ENCODE measurements around the gene PLCL1. TPM values are rescaled to one million over a fixed set of nuclear protein-coding genes. Genes with fewer than 3 reads are reported as not detected.

Gene PLCL1
- total RNA-seq, 1 experiment from 2014 or later: 1.6 TPM

DNA sequence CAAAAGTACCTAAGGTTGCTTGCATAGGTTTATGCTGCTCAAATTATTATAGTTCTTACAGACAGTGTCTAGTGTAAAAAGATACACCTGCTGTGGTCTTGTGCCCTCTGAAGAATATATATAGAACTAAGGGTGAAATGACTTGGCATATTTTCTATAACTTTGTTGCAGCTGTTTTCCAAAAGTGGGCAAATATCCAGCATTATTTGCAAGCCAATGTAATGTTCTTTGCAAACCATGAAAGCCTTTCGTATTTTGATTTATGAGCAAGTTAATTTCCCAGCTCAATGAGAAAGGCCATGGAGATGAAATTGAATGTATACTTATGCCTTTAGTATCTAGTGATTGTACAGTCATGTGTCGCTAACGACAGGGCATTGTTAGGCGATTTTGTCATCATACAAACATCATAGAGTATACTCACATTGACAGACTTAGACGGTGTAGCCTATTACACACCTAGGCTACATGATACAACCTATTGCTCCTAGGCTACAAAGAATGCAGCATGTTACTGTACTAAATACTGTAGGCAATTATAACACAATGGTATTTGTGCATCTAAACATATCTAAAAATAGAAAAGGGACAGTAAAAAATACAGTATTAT is 116.3 kb downstream of the PLCL1 start:
- Mint-ChIP-seq H3K4me3 (ENCODE audit: unreplicated experiment) (no peak overlapping the region), H3K4me1 (ENCODE audit: low read depth, unreplicated experiment) (no peaks in the 10 kb centered on the region), H3K9me3 (ENCODE audit: unreplicated experiment) (no peaks in the 10 kb centered on the region), H3K27me3 (ENCODE audit: insufficient read depth, unreplicated experiment) (no peaks in the 10 kb centered on the region), H3K27ac (ENCODE audit: unreplicated experiment) (no peak overlapping the region), H3K36me3 (ENCODE audit: insufficient read depth, unreplicated experiment) (no peaks in the 10 kb centered on the region)
- no TSS peak for BruUV-seq (replicated peaks)
- ChIA-PET CTCF (no interaction called here), POLR2A (interaction anchor here (0.5 kb wide), 1 partner anchor 409 kb away, joined by 4 read pairs; no protein-coding TSS in a partner anchor)
- TF ChIP-seq, protein P1, sequence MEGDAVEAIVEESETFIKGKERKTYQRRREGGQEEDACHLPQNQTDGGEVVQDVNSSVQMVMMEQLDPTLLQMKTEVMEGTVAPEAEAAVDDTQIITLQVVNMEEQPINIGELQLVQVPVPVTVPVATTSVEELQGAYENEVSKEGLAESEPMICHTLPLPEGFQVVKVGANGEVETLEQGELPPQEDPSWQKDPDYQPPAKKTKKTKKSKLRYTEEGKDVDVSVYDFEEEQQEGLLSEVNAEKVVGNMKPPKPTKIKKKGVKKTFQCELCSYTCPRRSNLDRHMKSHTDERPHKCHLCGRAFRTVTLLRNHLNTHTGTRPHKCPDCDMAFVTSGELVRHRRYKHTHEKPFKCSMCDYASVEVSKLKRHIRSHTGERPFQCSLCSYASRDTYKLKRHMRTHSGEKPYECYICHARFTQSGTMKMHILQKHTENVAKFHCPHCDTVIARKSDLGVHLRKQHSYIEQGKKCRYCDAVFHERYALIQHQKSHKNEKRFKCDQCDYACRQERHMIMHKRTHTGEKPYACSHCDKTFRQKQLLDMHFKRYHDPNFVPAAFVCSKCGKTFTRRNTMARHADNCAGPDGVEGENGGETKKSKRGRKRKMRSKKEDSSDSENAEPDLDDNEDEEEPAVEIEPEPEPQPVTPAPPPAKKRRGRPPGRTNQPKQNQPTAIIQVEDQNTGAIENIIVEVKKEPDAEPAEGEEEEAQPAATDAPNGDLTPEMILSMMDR (IDR thresholded peaks at IDR 0.05; ENCODE audit: insufficient read depth in 1 of 2, low read depth in 1 of 2, low read length in 1 of 2, severe bottlenecking in 1 of 2, unreplicated experiment in 1 of 2): no peak
- no peak overlapping the region for H3K4me3 ChIP-seq (ENCODE audit: low read depth, low read length)
- no peaks in the 10 kb centered on the region for H3K36me3 ChIP-seq (ENCODE audit: control insufficient read depth, insufficient read depth, low read length)
- no peaks in the 10 kb centered on the region for H3K4me1 ChIP-seq
- H3K9me3 ChIP-seq: no peaks in the 10 kb centered on the region
- intact Hi-C loops (cut with micrococcal nuclease; ENCODE audit: unreplicated experiment): no loop called here
- DNase-seq: no peak
- H3K27me3 ChIP-seq (replicated peaks; ENCODE audit: control insufficient read depth, insufficient read depth, low read length): no peaks in the 10 kb centered on the region

DNA sequence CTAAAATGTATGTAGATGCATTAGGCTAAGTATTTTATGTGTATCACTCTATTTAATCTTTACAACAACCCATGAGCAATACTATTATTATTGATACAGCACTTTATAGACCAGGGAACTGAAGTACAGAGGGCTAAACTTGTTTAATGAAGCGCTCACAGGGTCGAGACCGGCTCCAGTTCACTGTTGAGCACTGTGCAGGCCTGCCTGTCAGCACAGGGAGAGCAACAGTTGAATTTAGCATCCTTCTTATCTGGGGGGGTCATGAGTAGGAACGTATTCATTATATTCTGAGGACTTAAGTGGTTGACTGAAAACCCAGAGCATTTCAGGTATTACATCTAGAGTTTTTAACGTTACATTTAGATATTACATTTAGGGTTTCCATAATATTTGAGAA is 120.1 kb downstream of the PLCL1 start:
- no TSS peak for BruUV-seq (replicated peaks)
- no peaks in the 10 kb centered on the region for H3K4me1 Mint-ChIP-seq (ENCODE audit: low read depth, unreplicated experiment)
- no peak overlapping the region for H3K4me3 Mint-ChIP-seq (ENCODE audit: unreplicated experiment)
- no peak for DNase-seq
- H3K27me3 Mint-ChIP-seq (ENCODE audit: insufficient read depth, unreplicated experiment): no peaks in the 10 kb centered on the region
- H3K9me3 Mint-ChIP-seq (ENCODE audit: unreplicated experiment): no peaks in the 10 kb centered on the region
- no peaks in the 10 kb centered on the region for H3K27me3 ChIP-seq (replicated peaks; ENCODE audit: control insufficient read depth, insufficient read depth, low read length)
- intact Hi-C loops (cut with micrococcal nuclease; ENCODE audit: unreplicated experiment): no loop called here
- ChIA-PET CTCF (no interaction called here), POLR2A (no interaction called here)
- no peak overlapping the region for H3K4me3 ChIP-seq (ENCODE audit: low read depth, low read length)
- no peak overlapping the region for H3K27ac Mint-ChIP-seq (ENCODE audit: unreplicated experiment)
- TF ChIP-seq, protein P1 (IDR thresholded peaks at IDR 0.05; ENCODE audit: insufficient read depth in 1 of 2, low read depth in 1 of 2, low read length in 1 of 2, severe bottlenecking in 1 of 2, unreplicated experiment in 1 of 2): no peak
- H3K4me1 ChIP-seq: no peaks in the 10 kb centered on the region
- no peaks in the 10 kb centered on the region for H3K36me3 ChIP-seq (ENCODE audit: control insufficient read depth, insufficient read depth, low read length)
- no peaks in the 10 kb centered on the region for H3K9me3 ChIP-seq
- H3K36me3 Mint-ChIP-seq (ENCODE audit: insufficient read depth, unreplicated experiment): no peaks in the 10 kb centered on the region

GRCh38 chr2:197925204-197925603 is 120.8 kb downstream of the PLCL1 start:
- no peaks in the 10 kb centered on the region for H3K9me3 Mint-ChIP-seq (ENCODE audit: unreplicated experiment)

More at GRCh38 chr2:197925204-197925603, 120.8 kb downstream of the PLCL1 start:
- DNase-seq: no peak
- Mint-ChIP-seq H3K4me1 (ENCODE audit: low read depth, unreplicated experiment) (no peaks in the 10 kb centered on the region), H3K36me3 (ENCODE audit: insufficient read depth, unreplicated experiment) (no peaks in the 10 kb centered on the region), H3K27me3 (ENCODE audit: insufficient read depth, unreplicated experiment) (no peaks in the 10 kb centered on the region), H3K4me3 (ENCODE audit: unreplicated experiment) (no peak overlapping the region), H3K27ac (ENCODE audit: unreplicated experiment) (no peak overlapping the region)
- TF ChIP-seq, protein P1 (IDR thresholded peaks at IDR 0.05; ENCODE audit: insufficient read depth in 1 of 2, low read depth in 1 of 2, low read length in 1 of 2, severe bottlenecking in 1 of 2, unreplicated experiment in 1 of 2): no peak
- Histone ChIP-seq H3K9me3 (no peaks in the 10 kb centered on the region), H3K4me1 (no peaks in the 10 kb centered on the region), H3K27me3 (replicated peaks; ENCODE audit: control insufficient read depth, insufficient read depth, low read length) (no peaks in the 10 kb centered on the region), H3K4me3 (ENCODE audit: low read depth, low read length) (no peak overlapping the region), H3K36me3 (ENCODE audit: control insufficient read depth, insufficient read depth, low read length) (no peaks in the 10 kb centered on the region)
- ChIA-PET CTCF (no interaction called here), POLR2A (no interaction called here)
- BruUV-seq (replicated peaks): no TSS peak
- intact Hi-C loops (cut with micrococcal nuclease; ENCODE audit: unreplicated experiment): no loop called here
